Measurements from ENCODE around the gene CDON.

The CDON gene, protein sequence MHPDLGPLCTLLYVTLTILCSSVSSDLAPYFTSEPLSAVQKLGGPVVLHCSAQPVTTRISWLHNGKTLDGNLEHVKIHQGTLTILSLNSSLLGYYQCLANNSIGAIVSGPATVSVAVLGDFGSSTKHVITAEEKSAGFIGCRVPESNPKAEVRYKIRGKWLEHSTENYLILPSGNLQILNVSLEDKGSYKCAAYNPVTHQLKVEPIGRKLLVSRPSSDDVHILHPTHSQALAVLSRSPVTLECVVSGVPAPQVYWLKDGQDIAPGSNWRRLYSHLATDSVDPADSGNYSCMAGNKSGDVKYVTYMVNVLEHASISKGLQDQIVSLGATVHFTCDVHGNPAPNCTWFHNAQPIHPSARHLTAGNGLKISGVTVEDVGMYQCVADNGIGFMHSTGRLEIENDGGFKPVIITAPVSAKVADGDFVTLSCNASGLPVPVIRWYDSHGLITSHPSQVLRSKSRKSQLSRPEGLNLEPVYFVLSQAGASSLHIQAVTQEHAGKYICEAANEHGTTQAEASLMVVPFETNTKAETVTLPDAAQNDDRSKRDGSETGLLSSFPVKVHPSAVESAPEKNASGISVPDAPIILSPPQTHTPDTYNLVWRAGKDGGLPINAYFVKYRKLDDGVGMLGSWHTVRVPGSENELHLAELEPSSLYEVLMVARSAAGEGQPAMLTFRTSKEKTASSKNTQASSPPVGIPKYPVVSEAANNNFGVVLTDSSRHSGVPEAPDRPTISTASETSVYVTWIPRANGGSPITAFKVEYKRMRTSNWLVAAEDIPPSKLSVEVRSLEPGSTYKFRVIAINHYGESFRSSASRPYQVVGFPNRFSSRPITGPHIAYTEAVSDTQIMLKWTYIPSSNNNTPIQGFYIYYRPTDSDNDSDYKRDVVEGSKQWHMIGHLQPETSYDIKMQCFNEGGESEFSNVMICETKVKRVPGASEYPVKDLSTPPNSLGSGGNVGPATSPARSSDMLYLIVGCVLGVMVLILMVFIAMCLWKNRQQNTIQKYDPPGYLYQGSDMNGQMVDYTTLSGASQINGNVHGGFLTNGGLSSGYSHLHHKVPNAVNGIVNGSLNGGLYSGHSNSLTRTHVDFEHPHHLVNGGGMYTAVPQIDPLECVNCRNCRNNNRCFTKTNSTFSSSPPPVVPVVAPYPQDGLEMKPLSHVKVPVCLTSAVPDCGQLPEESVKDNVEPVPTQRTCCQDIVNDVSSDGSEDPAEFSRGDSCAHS (N-terminal part only)

DNA sequence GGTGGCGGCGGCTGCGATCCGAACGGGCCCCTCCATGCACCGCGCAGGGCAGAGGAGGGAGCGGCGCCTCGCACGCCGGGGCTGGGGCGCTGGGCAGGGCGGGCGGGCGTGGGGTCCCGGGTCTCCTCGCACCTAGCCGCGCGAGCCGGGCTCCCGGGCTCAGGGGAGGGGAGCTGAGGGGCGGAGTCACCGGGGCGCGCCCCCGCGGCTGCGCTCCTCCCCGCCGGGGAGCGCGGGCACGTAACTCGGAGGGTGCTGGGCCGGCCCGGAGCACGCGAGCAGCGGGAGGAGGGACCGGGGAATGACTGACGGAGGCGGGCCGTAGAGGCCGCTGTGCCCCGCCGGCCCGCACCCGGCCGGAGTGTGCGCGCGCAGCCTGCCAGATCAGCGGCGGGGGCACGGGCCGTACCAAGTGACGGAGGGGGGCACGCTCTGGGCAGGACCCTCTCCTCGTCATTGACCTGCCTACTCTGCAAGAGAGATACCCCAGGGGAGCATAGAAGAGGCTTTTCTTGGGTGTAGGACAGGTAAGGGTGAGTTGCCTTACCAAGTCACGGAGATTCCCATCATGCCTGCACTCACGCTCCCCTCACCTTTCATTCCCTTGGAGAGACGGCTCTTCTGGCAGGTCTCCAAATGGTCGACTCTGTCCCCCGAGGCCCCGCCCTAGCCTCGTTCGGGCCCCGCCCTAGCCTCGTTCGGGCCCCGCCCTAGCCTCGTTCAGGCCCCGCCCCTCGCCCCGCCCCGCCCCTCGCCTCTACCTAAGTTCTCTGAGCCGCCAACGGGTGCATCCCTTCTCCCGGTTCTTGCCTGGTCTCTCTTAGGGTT, at the start of gene CDON:
TSS of gene CDON (minus strand) at position 188 of the 828 bp plus-strand sequence. CDS start 39,390 bp downstream, outside the sequence.
- DNase-seq (ENCODE audit: low read depth), result peak; percentile 92

DNA sequence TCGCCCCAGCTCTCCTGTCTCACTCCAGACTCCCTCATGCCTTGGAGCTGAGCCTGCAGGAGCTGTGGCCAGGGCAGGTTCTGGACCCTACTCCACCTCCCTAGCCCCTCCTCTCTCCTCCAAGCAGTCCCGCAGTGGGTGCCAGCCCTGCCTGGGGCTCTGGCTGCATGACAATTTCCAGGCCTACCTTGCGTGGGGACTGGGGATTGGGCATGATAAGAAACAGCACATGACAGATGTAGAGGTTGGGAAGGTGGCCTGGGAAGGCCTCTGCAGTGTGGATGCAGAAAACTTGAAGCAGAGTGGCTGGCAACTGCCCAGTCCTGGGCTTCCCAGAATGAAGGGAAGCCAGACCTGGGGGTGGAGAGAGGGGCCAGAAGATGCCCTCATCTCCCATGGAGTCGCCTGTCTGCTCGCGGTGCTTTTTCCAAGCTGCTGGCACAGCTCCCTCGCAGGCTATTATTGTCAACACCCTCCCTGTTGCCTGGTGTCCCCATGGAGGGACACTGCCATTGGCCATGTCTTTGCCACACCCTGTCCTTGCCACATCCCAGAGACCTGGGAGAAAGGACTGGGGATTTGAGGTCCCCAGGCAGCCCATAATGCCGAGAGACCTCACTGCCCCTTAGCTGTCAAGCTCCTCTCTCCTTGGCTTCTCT, 48.9 kb upstream of the CDON start:
- no peak for DNase-seq (ENCODE audit: low read depth)

DNA sequence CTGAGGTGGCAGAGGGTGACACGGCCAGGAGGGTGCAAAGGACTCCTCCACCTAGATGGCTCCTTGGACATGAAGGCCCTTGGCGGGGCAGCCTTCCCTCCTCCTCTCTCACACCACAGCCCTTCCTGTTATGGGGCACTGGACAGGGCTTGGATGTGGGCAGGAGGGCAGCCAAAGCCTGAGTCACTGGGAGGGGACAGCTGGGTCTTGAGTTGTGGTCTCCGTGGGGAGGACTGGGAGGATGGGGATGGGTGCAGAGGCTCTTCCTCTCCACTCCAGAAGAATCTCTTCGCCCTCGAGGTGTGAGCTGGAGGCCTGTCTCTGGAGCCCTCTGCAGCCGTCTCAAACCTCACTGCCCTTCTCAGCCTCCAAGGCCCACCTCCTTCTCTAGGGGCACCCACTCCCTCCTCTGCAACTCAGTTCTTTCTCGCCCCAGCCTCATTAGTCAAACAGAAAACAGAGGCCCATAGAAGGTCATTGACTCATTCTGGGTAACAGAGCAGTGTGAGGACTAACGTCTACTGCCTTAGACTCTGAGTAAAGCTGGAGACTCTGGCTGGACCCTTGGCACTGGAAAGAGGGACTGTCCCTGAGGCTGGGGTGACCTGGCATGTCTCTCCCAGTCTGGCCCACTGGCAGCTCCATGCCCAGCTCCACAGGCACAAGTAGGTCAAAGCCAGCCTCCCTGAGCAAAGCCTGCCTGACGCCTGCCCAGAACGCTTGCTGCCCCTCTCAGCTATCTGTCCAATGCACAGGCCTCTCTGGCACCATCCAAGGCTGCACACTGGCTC, 47.5 kb upstream of the CDON start:
- DNase-seq (ENCODE audit: low read depth), result peak; percentile 52

DNA sequence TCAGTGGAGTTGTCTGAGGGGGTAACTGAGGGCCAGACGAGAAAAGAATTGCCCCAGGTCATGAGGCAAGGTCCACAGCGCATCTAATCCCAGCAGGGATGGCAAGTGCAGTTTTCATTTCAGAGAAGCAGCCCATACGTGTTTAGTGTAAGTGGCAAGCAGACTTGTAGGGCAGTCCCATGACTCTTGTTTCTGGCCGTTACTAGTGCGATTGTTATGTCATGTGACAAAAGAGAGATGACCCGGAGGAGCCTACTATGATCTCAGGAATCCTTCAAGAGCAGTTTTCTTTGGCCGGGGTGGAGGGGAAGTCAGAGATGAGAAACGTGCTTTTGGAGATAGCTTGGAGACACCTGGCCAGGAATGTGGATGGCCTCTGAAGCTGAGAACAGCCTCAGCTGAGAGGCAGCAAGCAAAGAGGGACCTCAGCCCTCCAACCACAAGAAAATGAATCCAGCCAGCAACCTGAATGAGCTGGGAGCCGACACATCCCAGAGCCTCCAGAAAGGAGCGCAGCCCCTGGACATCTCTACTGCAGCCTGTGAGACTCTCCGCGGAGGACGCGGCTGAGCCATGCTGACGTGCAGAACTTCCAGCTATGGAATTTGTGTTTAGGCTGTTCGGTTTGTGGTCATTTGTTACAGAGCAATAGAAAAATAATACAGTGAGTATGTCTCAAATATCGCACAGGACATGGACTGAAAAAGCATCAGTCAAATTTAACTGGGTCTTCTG, 44.1 kb upstream of the CDON start:
- DNase-seq (ENCODE audit: low read depth), result no peak

DNA sequence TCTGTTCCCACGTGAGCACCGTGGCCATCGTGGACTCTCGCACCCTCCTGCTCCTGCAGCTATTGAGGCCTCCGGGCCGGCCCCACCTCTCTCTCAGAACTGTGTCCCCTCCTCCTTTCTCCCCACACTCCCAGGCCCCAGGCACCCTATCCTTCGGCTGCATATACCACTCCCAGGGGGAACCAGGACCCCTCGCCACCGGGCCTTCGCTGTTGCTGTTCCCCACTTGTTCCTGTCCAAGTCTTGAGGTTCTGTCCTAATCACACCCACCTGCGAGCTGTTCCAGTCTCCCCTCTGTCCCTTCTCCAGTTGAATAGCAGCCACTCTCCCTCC, 43.0 kb upstream of the CDON start:
- no peak for DNase-seq (ENCODE audit: low read depth)

DNA sequence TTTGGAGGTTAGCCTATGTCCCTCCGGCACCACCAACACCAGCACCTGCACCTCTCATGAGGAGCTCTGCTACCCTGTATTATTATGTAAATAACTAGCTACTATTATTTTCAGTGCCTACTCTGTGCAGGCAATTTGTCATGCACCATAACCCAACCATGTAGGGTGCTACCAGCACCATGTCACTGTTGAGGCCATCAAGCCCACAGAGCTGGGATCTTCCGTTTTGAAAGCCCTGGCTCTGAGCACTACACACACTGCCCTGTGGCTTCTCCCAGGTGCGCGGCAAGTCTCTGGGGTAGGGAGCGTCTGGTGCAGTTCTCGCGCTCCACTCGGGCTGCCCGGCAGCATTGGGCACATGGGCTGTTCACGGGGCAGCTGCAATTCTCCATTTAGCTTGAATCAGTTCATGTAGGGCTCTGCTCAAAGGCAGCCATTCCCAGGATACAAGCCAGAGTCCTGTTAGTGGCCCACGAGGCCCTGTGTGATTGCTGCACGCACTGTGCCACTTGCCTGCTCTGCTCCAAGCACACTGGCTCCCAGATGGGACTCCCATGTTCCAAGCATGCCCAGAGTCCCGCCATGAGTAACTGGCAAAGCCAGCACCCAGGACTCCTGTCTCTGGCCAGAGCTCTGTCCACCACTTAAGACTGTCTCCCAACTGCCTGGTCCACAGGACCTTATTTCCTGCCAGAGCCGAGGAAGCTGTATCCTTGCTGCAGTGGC, 42.5 kb upstream of the CDON start:
- no peak for DNase-seq (ENCODE audit: low read depth)

DNA sequence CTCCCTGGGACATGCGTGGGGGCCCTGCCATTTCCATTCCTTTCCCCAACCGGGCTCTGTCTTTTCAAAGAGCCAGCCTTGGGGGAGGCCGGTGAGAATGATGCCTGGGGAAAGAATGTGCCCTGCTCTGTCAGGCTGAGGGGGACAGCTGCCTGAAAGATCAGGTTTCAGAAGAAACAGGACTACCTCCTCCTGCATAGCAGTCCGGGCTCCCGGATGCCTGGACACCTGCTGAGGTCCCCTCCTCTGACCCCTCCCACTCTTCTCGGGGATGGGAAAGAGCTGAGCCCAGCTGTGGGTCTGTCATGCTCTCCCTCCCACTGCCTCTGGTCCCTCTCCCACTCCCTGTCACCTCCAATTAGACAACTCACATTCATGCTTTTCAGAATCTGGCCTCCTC, 41.8 kb upstream of the CDON start:
- no peak for DNase-seq (ENCODE audit: low read depth)

DNA sequence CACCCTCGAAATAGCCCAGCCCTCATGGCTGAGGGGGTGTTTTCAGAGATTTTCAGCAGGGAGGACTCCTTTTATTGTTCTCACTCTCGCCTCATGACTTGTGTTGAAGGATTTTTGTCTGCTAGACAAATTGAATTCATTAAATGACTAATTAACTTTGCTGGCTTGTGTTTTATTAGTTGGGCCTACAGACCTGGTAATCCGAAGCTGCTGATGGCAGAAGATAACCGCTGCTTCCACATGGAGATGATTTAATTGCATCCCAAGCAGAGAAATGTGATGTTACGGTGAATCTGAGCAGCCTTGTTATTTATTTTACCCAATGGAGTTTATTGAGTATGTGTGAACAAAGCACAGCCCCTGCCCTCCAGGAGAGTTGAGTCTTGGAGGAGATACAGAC, 40.5 kb upstream of the CDON start:
- DNase-seq (ENCODE audit: low read depth), result no peak

DNA sequence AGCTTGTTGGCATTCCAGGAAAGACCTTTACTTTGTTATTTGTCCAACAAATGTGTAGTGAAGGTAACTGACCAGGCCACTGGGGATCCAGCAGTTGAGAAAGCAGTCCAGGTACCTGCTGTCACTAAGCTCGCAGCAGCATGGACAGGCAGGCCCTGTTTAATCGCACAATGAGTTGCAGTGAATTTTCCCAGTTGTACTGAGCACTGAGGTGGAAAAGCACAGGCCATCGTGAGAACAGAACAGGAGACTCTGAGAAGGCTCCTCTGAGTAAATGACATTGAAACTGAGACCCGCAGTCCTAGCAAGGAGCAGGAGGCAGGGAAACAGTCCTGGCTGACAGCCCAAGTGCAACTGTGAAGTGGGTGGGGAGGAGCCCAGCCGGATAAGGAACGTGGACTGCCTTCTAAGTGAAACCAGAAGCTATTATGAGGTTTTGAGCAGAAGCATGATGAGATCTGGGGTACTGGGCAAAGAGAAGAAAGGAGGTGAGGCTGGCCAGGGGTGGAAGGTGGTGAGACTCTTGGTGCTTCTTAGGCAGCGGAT, 39.8 kb upstream of the CDON start:
- no peak for DNase-seq (ENCODE audit: low read depth)

DNA sequence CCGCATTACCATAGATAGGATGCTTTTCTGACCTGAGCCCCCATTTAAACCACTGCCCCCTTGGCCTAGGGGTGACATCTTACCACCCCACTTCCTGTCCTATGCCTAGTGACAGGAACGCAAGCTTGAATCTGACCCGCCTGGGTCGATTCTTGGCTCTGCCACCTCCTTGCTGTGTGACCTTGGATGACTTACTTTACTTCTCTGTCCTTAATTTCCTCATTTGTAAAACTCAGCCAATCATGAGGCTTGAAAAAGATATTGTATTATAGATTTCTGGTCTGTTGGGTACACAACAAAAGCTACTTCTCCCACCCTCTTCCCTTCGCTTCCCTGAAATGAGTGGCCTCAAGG, 39.2 kb upstream of the CDON start:
- DNase-seq (ENCODE audit: low read depth), result no peak

DNA sequence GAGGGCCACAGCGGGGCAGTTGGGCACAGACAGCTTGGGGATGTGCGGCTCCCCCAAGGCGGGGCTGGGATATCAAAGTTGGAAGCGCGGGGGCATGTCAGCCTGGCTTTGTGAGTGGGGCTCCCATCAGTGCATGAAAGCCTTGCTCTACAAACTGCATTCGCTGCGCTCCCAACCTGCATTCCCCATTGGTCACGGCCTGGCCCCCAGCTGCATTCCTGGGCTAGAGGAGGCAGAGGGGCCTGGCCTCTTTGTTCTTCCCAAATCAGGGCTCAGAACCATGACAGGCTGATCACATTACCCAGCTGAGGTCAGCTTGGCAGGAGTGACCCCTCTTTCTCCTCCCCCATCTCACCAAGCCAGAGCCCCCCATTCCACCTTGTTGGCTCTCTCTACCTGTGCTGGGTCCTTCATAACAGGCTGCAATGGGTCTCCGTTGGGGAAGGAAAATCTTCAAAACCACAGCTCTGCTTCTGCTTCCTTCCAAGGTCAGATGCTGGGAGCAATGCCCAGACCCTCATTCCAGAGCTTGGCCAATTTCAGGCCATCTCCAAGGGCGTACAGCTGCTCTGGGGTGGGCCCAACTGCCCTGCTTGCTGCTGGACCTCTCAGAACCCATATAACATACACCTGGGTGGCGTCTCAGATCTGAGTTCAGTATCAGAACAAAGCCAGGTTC, 38.7 kb upstream of the CDON start:
- no peak for DNase-seq (ENCODE audit: low read depth)

DNA sequence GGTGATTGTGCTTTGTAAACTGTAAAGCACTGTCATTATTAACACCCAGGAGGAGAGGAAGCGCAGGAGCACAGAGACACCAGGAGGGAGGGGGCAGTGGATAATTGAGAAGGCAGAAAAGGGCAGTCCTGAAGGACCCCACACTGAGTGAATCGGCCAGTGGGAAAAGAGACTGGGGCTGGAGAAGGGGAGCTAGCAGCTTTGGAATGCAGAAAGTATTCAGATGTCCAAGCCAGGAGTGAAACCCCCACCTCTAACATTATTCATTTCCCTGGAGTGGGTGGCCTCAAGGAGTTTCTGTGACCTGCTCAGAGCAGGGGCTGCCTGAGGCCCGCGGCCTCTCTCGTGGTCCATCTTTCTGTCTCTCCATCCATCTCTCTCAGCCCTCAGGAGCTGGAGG, 38.0 kb upstream of the CDON start:
- DNase-seq (ENCODE audit: low read depth), result no peak

DNA sequence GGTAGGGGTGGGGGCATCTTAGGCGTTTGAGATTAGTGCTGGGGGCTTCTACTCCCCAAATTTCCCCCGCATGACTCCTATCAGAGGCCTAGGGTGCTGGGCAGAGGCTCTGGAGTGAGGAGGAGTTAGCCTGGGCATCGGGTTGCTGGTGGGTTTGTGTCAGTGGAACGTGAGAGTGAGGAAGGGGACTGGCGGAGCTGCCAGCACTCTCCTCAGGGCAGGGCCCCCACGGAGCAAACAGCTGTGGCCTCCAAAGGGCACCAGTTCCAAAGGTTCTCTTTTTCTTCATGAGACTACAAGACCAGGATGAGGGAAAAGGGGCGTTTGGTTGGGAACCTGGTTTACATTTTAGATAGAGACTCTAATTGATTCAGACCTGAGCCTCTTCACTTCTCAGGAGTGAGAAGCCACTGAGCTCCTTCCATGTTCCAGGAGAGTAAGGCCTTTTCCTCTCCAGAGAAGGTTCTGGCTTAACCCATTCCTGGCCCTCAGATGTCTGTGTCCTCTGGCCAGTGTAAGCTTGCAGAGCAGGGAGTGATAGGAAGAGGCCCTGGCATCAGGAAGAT, 35.6 kb upstream of the CDON start:
- no peak for DNase-seq (ENCODE audit: low read depth)

DNA sequence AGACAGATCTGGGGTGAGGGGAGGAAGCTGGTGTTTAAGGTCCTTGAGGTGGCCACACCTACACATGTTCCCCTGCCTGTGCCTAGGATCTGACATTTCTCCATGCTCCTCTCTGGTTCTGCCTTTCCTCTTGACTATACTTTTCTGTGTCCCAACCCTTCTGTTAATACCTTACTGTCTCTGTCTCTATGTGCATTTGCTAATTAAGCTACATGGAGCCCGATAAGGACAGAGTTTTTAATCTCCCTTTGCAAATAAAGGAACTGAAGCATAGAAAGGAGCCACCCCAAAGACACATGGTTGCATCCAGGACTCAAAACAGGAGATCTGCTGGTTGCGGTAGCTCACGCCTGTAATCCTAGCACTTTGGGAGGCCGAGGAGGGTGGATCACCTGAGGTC, 33.1 kb upstream of the CDON start:
- DNase-seq (ENCODE audit: low read depth), result no peak

DNA sequence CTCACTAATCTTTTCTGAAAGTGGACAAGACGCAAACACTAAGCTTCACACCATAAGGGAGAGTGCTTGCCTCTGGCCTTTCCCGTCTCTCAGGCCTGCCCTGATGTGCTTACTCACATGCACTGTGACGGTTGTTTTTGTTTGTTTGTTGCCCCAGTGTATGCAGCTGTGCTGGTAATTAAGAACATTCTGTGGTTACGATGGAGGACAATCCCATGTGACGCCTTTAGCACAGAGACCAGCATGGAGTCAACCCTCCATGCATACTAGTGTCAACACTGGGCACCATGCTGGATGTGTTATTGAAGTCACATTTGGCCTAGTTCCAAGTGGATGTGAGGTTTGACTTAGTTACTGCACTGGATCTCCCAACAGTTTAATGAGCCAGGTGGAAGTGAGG, 27.8 kb upstream of the CDON start:
- no peak for DNase-seq (ENCODE audit: low read depth)

DNA sequence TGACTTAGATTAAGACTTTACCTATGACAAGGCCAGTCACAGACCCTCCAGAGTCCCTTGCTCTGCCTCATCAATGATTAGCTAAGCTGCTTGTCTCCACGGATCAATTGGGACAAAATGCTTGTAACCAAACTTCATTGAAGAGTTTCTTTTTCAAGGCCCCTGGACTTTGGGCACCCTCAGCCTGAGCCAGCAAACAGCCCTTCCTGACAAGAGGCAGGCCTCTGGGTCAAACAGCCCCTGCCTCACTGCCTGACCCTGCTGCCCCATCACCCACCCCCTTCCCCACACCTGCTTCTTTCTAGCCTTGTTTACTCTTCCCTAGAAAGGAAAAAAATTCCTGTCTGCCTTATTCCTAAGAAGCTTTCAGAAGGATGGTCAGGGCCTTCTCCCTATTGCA, 26.3 kb upstream of the CDON start:
- DNase-seq (ENCODE audit: low read depth), result no peak

DNA sequence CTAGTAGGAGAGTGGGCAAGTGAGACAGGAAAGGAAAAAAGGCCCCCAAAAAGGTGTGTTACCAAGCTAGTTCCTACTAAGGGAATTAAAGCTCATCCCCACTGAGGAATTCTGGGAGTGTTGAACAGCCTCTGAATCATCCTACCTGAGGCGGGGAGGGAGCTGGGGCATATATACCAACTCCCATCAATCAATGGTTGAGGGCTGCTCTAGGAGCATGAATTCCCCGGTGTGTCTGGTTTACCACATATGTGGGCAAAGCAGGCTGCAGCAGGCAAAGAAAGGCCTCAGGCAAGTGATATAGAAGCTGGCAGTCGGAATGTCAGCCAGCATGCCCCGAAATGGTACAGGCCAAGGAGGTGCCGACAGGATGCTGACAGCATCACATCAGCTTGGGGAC, 23.6 kb upstream of the CDON start:
- no peak for DNase-seq (ENCODE audit: low read depth)

DNA sequence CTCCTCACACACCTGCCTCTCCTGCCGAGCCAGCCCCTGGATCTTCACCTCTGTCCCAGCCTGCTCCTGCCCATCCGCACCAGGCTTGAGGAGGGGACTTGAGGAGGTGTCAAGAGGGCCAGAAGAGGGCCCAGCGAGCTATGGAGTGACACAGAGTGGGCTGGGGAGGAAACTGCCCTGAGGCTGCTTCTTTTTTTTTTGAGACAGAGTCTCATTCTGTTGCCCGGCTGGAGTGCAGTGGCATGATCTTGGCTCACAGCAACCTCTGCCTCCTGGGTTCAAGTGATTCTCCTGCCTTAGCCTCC, 21.9 kb upstream of the CDON start:
- no peak for DNase-seq (ENCODE audit: low read depth)
